ENCODE data around the gene CLIC5.
A peak's percentile ranks its signal among the peaks of the same experiment; 100 is the strongest.

Gene CLIC5

GRCh38 chr6:46032110-46032998 is 16.7 kb upstream of the CLIC5 start:
- no peak for DNase-seq

DNA sequence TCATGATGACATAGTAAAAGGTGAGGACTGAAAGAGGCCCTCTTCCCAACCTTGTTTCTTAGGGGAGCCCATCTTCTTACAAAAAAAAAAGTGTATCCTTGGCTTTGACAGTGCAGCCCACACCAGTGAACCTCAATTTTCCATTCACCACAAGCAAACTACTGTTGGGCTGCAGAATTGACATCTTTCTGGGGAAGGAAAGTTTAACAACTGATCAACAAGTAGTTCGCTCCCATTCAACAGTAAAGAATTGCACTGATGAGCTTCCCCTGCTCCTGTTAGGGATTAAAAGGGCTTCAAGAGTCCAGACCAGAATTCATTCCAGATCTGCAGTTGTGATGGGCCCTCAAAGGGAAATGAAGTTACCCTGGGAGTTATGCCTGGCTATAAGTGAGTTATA is 13.9 kb upstream of the CLIC5 start:
- DNase-seq: no peak

- DNase-seq: no peak
These were observed 10.6 kb upstream of the CLIC5 start for GRCh38 chr6:46026307-46026706.

DNA sequence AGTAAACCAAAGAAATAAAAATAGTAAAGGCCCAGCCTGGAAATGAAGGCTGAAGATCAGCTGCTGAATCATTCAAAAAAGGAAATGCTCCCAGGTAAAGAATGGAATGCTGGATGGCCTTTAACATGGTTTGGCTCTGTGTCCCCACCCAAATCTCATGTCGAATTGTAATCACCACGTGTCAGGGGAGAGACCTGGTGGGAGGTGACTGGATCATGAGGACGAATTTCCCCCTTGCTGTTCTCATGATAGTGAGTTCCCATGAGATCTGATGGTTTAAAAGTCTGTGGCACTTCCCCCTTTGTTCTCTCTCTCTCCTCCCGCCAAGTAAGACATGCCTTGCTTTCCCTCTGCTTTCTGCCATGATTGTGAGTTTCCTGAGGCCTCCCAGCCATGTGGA is 9.9 kb upstream of the CLIC5 start:
- DNase-seq: no peak

DNA sequence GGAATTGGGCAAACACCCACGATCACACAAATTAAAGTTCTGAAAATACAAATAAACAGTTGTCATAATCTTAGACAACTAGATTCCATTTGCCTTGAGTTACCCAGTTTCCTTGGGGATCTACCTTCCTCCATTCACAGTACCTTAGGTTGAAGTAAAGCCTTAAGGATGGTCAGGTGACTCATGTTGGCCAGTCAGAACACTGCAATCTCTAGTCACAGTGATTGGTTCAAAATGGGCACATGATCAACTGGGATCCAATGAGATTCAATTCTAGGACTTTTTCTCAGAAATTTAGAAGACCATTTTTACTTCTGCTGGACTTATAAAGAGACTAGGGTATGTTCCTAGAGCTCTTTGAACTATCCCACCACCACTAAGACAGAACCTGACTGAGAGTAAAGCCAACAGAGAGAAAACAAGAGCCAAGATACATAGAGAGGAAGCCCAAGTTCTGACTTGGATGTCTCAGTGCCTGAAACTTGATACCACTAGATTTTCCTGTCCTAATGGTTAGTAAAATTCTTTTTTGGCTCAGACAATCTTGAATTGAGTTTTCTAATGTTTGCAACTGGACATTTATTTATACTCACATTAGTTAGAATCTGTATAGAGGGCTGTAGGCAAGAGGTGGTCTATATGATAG is 8.6 kb upstream of the CLIC5 start:
- DNase-seq: no peak

GRCh38 chr6:46023216-46023915 is 7.7 kb upstream of the CLIC5 start:
- no peak for DNase-seq

DNA sequence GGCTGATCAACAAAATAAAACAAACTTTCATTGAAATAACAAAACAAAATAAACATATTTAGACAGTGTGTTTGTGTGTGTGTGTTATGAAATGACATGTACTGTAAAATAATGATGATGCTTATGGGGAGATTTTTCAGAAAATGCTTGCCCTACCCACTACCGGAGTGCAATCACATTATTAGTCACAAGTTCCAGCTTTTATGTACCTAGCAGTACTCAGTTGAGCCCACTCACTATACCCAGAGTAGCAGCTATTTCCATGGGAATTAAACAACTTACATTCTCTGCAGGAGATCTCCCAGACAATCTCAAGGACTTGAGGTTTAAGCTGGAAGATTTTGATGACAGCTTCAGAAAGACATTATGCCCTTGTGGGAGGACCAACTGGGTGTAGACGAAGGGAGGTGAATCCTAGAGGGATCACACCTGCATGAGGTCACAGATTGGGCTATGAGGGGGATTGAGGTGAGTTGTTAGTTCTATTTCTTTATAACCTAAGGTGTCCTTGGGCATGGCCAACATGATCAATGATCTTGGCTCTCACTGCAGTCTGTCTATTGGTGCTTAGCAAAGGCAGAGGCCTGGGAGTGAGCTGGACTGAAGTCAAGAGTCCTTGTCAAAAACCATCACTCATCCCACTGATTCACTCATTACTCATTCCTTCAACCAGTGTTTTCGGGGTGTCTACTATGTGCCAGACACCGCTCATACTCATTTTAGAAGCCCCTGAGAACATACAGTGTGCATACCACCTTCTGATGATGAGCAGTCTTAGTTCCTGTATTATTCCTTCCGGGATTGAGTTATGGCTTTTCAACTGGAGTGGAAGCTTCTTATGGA is 6.7 kb upstream of the CLIC5 start:
- DNase-seq: no peak

GRCh38 chr6:46017726-46018125 is 2.1 kb upstream of the CLIC5 start:
- DNase-seq: no peak

DNA sequence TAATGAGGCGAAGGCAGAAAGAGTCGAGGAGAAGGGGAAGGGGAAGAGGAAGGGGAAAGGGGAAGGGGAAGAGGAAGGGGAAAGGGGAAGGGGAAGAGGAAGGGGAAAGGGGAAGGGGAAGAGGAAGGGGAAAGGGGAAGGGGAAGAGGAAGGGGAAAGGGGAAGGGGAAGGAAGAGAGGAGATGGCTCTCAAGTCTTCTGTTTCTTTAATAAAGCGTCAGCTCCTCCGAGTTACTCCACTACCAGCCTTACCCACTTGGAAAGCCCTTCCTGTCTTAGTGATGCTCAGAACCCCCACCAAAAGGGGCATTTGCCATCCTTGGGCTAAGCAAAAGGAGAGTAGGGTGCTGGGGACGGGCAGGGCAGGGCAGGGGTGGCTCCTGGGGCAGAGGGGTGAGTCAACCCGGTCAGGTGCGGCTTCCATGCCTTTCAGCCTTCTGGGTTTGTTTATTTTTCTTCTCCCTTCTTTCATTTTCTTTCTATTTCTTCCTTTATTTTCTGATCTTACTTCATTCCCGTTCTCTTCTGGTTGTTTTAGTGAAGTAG is 476 bp upstream of the CLIC5 start:
- DNase-seq: no peak

- peak; percentile 16 for DNase-seq
These were observed 1.0 kb downstream of the CLIC5 start for GRCh38 chr6:46014511-46015118.

- no peak for DNase-seq
These were observed 1.6 kb downstream of the CLIC5 start for GRCh38 chr6:46014046-46014445.

DNA sequence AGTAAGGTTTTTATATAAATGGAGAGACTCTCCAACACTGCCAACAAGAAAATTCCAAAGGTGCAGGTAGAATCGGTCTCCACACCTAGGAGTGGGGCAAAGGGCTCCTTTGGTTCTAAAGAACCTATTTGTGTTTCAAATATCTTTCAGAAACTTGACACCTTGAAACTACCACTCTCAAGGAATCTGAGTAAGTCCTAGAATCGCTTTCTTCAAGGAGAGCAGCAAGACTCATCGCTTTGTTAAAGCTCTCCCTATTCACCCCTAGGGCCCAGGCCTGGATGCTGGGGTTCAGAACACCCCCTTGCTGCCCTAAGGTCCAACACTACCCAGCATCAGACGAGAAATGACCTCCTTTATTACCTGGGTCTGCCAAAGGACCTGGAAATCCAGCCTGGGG is 2.0 kb downstream of the CLIC5 start:
- no peak for DNase-seq

- DNase-seq: no peak
These were observed 2.8 kb downstream of the CLIC5 start for GRCh38 chr6:46012834-46013233.

DNA sequence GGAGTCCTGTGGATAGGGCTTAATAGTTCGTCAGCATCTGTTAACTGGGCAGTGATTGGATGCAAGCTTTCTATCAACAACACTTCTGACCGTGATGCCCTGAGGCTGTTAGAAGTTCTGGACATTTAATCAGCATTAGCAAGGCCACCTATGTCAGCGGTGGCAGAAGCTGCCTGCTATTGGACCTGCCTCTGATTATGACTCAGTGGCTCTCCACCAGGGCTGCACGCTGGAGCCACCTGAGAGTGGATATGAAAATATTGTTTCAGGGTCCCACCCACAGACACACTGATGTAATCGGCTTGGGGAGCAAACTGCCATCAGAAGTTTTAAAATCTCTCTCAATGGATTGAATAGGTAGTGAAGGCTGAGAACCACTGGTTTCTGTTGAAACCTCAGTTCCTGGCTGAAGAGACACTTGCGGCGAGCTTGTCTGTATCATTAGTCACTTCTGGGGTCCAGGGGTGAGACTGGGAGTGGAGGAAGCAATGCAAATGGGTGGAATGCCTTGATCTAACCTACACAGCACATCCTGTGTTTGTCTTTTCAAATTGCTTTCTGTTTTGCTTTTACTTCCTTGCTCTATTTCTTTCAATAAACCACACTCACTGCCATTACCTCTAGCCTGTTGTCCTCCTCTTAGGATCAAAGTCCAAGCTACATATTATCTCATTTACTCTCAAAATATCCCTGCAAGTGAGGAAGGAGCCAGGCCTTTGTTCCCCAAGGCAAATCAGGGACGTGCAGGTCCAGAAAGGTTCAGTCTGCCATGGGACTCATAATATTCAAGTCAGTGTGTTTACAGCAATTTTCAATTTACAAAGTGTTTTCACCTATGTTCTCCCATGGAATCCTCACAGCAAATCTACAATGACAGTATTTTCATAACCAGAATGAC is 4.2 kb downstream of the CLIC5 start:
- no peak for DNase-seq

GRCh38 chr6:46010771-46011170 is 4.9 kb downstream of the CLIC5 start:
- no peak for DNase-seq

DNA sequence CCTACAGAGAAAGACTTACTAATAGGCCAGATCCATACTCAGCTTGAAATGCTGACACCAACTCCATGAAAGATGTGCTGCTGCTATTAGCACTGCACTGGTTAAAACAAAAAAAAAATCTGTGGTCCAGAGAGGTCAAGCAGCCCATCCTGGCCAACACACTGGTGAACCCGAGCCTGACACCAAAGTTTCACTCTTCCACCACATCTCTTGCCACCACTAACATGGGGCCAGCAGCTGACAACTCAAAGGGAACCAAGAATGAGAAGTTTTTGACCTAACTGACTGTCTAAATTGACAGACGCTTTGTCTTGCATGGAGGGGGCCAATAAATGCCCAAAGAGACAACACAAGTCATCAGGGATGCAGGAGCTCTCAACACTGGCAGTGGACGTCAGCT is 5.4 kb downstream of the CLIC5 start:
- no peak for DNase-seq

- DNase-seq: no peak
These were observed 13.4 kb downstream of the CLIC5 start for GRCh38 chr6:46002264-46002663.

GRCh38 chr6:46000905-46001304 is 14.8 kb downstream of the CLIC5 start:
- DNase-seq: peak; percentile 17

DNA sequence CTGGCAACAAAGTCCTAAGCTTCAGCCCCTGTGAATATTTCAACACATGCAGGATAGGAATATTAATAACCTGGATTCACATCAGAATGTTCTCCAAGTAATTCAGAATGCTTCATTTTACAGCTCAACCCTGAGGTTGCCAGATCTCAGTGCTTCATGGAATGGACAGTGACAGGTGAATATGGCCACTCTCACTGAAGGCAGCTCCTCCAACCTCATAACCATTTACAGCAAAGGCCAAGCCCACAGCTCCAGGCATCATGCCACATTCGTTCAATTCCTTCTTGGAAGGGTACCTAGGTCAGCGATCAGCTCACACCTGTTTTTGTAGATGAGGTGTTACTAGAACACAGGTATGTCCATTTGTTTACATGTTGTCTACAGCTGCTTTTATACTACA is 17.1 kb downstream of the CLIC5 start:
- DNase-seq: no peak

GRCh38 chr6:45997875-45998506 is 17.7 kb downstream of the CLIC5 start:
- no peak for DNase-seq

DNA sequence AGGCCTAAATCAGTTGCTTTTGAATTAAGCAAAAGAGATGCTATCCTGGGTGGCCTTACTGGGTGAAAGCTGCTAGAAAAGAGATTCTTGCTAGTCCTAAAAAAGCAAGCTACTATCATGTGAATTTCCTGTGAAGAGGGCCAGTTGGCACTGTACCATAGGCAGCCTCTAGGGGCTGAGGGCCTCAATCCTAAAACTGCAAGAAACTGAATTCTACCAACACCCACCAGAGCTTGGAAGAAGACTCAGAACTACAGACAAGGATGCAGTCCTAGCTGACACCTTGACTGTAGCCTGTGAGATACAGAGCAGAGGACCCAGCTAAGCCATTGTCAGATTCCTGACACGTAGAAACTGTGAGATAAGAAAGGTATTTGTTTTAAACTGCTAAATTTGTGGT is 24.5 kb downstream of the CLIC5 start:
- peak; percentile 67 for DNase-seq
